HG03108 (cell line): Measurements from ENCODE around the gene PTBP2.

Experiments used
- ATAC-seq: cut with Tn5 transposase; IDR thresholded peaks from one replicate; pipeline ENCODE4 v1.9.1; 2021; ENCODE audit warnings: moderate library complexity; ENCODE audit not compliant: unreplicated experiment

The PTBP2 gene

GRCh38 chr1:96820107-96820506 lies 98.5 kb downstream of the PTBP2 start:
- no peak for ATAC-seq

- no peak for ATAC-seq
Measured at GRCh38 chr1:96820671-96821070, 99.1 kb downstream of the PTBP2 start.

GRCh38 chr1:96825231-96825630 lies 103.6 kb downstream of the PTBP2 start:
- ATAC-seq = no peak

GRCh38 chr1:96825950-96826576 lies 104.5 kb downstream of the PTBP2 start:
- no peak for ATAC-seq

GRCh38 chr1:96833376-96833775 lies 111.8 kb downstream of the PTBP2 start:
- ATAC-seq = no peak

- no peak for ATAC-seq
Measured at GRCh38 chr1:96834986-96835385, 113.4 kb downstream of the PTBP2 start.

GRCh38 chr1:96837057-96837780 lies 115.6 kb downstream of the PTBP2 start:
- no peak for ATAC-seq

- no peak for ATAC-seq
Measured at GRCh38 chr1:96837781-96838216, 116.2 kb downstream of the PTBP2 start.

- ATAC-seq = no peak
Measured at GRCh38 chr1:96840396-96840795, 118.8 kb downstream of the PTBP2 start.

- ATAC-seq = no peak
Measured at GRCh38 chr1:96842215-96842614, 120.6 kb downstream of the PTBP2 start.

- ATAC-seq = no peak
Measured at GRCh38 chr1:96843196-96843595, 121.6 kb downstream of the PTBP2 start.

- ATAC-seq = no peak
Measured at GRCh38 chr1:96843601-96844000, 122.0 kb downstream of the PTBP2 start.

GRCh38 chr1:96845464-96845863 lies 123.9 kb downstream of the PTBP2 start:
- ATAC-seq = no peak

- ATAC-seq = no peak
Measured at GRCh38 chr1:96861836-96862235, 140.3 kb downstream of the PTBP2 start.

GRCh38 chr1:96863449-96863848 lies 141.9 kb downstream of the PTBP2 start:
- no peak for ATAC-seq
